ENCODE data around the gene SGO1.
"Not testable (repeated sequence)": the region's sequence is repeated elsewhere in the genome, so short reads cannot be mapped to it uniquely, and the experiment has no call there.

Gene SGO1

DNA sequence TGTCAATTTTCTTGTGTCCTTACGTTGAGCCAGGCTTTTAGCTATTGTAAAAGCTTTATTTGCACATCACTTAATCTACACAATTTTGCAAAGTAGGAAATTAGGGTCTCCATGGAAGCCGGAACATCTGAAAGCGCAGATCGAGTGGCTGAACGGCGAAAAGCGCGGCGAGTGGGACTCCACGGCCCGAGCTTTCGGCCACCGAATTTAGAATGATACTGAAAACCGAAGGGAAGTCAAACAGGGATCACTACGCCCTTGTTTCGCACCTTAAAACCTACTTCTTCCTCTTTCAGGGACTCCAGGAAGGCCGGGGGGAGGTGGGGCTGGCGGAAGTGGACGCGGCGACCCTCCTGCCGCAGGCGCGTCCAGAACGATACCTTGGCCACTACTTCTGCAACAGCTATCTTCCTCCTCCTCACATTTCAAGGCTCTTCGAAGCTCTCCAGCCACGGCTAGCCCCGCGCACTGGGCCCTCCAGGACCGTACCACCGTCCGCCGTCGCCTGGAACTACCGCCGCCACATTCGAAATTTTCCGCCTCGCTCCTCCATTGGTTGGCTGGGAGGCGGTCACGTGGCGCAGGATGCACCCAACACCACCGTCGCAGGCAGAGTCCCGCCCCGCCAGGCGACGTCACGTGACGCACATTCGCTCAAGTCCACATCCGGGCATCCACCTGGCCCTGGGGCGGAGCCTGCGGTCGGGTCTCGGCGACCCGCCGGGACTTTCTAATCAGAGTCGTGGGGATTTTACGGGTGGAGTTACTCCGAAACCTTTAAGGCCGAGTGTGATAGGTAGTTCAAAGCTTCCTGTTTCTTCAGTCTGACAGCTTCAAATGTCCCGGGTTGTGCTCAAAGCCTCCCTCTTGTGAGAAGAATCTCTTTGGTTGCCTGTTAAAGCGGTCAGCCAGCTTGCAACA is at the start of gene SGO1:
TSS of gene SGO1 (minus strand) at position 528 of the 921 bp plus-strand sequence. CDS start 2,179 bp downstream, outside the sequence.
- no peaks in the 10 kb centered on the region for H3K9me3 ChIP-seq (replicated peaks in 1 of 11)
- no peaks in the 10 kb centered on the region for H3K27me3 ChIP-seq
- H3K4me1 ChIP-seq = peaks cover 18 to 37% (median 24%) of the 10 kb centered on the region in 10 experiments
- H3K27ac ChIP-seq = peak within 1 kb of the TSS; percentile 81 to 93 (median 89)
- peak within 1 kb of the TSS; percentile 85 to 90 (median 87) for H3K9ac ChIP-seq
- H3K4me2 ChIP-seq = peak within 1 kb of the TSS; percentile 85 to 96 (median 87)
- H3K36me3 ChIP-seq = peaks cover 0 to 29% (median 27%) of the 10 kb centered on the region in 11 experiments; a peak in 16 of 22 replicates
- H3K4me3 ChIP-seq = peak within 1 kb of the TSS; percentile 70 to 89 (median 82)
- H4K20me1 ChIP-seq = no peaks in the 10 kb centered on the region
- no peak for TF ChIP-seq Cebpa-rat (IDR thresholded peaks at IDR 0.05)

- no peak overlapping the region for H3K4me2 ChIP-seq
- no peaks in the 10 kb centered on the region for H3K27me3 ChIP-seq
- H3K27ac ChIP-seq = no peak overlapping the region
- H3K4me3 ChIP-seq = no peak overlapping the region
- H4K20me1 ChIP-seq = no peaks in the 10 kb centered on the region
- no peaks in the 10 kb centered on the region for H3K9me3 ChIP-seq (replicated peaks in 1 of 11)
- no peak for TF ChIP-seq Cebpa-rat (IDR thresholded peaks at IDR 0.05)
- H3K4me1 ChIP-seq = no peaks in the 10 kb centered on the region
- no peaks in the 10 kb centered on the region for H3K36me3 ChIP-seq
- no peak overlapping the region for H3K9ac ChIP-seq
These were observed 49.8 kb upstream of the SGO1 start for GRCh38 chr3:20235796-20236195.

DNA sequence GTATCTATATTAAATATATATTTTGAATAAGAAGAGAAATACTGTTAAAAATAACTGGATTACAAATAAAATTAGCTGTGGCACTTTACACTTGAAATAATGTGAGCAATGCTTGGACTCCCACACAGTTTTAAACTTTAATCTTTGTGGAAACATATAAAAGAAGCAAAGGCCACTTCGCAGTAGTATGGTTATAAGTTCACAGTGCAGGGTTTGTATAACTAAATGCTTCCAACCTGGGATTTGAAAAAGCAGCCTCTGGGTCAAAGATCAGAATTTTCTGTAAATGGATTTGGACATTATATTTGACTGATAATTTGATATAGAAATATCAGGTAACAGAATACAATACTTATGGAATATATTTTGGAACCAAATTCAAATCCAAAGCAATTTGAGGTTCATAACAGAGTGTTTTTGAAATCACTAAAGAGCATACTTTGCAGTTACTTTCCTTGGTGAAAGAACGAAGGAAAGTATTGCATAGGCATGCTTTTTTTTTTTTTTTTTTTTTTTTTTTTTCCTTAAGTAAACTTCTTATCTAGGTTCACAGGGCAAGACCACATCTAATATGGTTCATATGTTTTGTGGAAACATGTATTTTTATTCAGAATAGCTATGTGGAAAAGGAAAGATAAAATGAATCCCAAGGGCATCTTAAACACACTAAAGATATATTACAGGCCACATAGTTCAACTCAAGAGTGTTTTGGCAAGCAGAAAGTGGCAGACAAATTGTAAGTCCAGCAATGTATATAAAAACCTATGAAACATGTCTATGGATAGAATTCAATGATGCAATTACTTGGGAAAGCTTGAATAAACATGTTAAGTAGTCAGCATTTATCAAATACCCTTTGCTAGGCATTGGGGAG is 47.1 kb upstream of the SGO1 start:
- H3K4me1 ChIP-seq = no peaks in the 10 kb centered on the region
- H3K9ac ChIP-seq = no peak overlapping the region
- H3K4me2 ChIP-seq = no peak overlapping the region
- no peaks in the 10 kb centered on the region for H3K27me3 ChIP-seq
- H4K20me1 ChIP-seq = no peaks in the 10 kb centered on the region
- no peak overlapping the region for H3K4me3 ChIP-seq
- H3K27ac ChIP-seq = no peak overlapping the region
- H3K36me3 ChIP-seq = no peaks in the 10 kb centered on the region
- no peak for TF ChIP-seq Cebpa-rat (IDR thresholded peaks at IDR 0.05)
- H3K9me3 ChIP-seq (replicated peaks in 1 of 11) = no peaks in the 10 kb centered on the region

DNA sequence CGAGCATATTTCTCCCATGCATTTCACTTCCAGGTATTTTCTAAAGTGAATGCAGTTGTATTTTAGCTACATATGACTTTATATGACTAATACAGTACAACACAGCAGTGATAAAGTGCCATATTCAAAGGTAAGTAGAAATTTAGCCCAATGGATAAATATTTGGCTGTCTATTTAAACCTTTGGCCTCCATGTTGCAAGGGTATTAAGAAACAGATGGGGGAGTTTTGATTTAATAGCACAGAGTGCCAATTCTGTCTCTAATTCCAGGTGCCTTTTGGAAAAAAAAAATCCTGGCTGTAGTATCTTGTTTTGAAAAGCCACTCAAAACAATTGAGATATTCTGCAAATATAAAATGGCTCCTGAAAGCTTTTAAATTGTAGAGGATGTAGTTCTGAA is 44.9 kb upstream of the SGO1 start:
- no peaks in the 10 kb centered on the region for H3K4me1 ChIP-seq
- no peak overlapping the region for H3K4me3 ChIP-seq
- no peak overlapping the region for H3K27ac ChIP-seq
- H3K4me2 ChIP-seq = no peak overlapping the region
- H3K36me3 ChIP-seq = no peaks in the 10 kb centered on the region
- no peak overlapping the region for H3K9ac ChIP-seq
- no peak for TF ChIP-seq Cebpa-rat (IDR thresholded peaks at IDR 0.05)
- no peaks in the 10 kb centered on the region for H4K20me1 ChIP-seq
- no peaks in the 10 kb centered on the region for H3K27me3 ChIP-seq
- no peaks in the 10 kb centered on the region for H3K9me3 ChIP-seq (replicated peaks in 1 of 11)

GRCh38 chr3:20225769-20226168 is 39.8 kb upstream of the SGO1 start:
- H3K4me2 ChIP-seq = no peak overlapping the region
- no peaks in the 10 kb centered on the region for H3K36me3 ChIP-seq
- H4K20me1 ChIP-seq = no peaks in the 10 kb centered on the region
- TF ChIP-seq Cebpa-rat (IDR thresholded peaks at IDR 0.05) = no peak
- H3K9ac ChIP-seq = no peak overlapping the region
- no peaks in the 10 kb centered on the region for H3K4me1 ChIP-seq
- H3K27ac ChIP-seq = no peak overlapping the region
- H3K4me3 ChIP-seq = no peak overlapping the region
- no peaks in the 10 kb centered on the region for H3K9me3 ChIP-seq (replicated peaks in 1 of 11)
- H3K27me3 ChIP-seq = no peaks in the 10 kb centered on the region

DNA sequence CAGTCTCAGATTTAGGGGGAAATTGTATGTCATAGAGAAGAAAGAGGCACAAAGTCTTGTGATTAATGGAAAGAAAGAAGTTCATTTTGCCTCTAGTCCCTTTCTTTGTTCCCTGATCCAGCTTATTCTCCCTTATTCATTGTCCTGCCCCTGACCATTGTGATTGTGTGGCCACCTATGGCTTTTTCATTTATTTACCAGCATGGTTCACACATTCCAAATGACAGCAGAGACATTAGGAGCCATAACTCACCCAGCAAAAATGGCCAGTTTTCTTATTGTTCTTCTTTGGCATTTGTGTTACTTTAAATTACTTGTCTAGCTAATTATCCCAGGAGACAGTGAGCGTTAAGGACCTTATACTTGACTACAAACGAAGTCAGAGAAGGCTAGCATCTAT is 36.3 kb upstream of the SGO1 start:
- TF ChIP-seq Cebpa-rat (IDR thresholded peaks at IDR 0.05) = no peak

GRCh38 chr3:20218215-20218614 is 32.2 kb upstream of the SGO1 start:
- Histone ChIP-seq H3K4me2 (no peak overlapping the region), H4K20me1 (no peaks in the 10 kb centered on the region), H3K27ac (no peak overlapping the region), H3K27me3 (no peaks in the 10 kb centered on the region), H3K4me1 (no peaks in the 10 kb centered on the region), H3K4me3 (no peak overlapping the region), H3K9ac (no peak overlapping the region), H3K36me3 (no peaks in the 10 kb centered on the region), H3K9me3 (replicated peaks in 1 of 11) (no peaks in the 10 kb centered on the region)
- TF ChIP-seq Cebpa-rat (IDR thresholded peaks at IDR 0.05) = no peak

More for the DNA sequence above, 36.3 kb upstream of the SGO1 start:
- Histone ChIP-seq H3K9me3 (replicated peaks in 1 of 11) (no peaks in the 10 kb centered on the region), H3K4me1 (no peaks in the 10 kb centered on the region), H3K9ac (no peak overlapping the region), H3K27me3 (no peaks in the 10 kb centered on the region), H3K4me2 (no peak overlapping the region), H3K4me3 (no peak overlapping the region), H3K27ac (no peak overlapping the region), H4K20me1 (no peaks in the 10 kb centered on the region), H3K36me3 (no peaks in the 10 kb centered on the region)

GRCh38 chr3:20215636-20216035 is 29.6 kb upstream of the SGO1 start:
- H4K20me1 ChIP-seq = no peaks in the 10 kb centered on the region
- no peak overlapping the region for H3K4me2 ChIP-seq
- no peak for TF ChIP-seq Cebpa-rat (IDR thresholded peaks at IDR 0.05)
- H3K4me1 ChIP-seq = no peaks in the 10 kb centered on the region
- H3K9ac ChIP-seq = no peak overlapping the region
- no peaks in the 10 kb centered on the region for H3K27me3 ChIP-seq
- H3K36me3 ChIP-seq = no peaks in the 10 kb centered on the region
- H3K27ac ChIP-seq = no peak overlapping the region
- no peak overlapping the region for H3K4me3 ChIP-seq
- no peaks in the 10 kb centered on the region for H3K9me3 ChIP-seq (replicated peaks in 1 of 11)

DNA sequence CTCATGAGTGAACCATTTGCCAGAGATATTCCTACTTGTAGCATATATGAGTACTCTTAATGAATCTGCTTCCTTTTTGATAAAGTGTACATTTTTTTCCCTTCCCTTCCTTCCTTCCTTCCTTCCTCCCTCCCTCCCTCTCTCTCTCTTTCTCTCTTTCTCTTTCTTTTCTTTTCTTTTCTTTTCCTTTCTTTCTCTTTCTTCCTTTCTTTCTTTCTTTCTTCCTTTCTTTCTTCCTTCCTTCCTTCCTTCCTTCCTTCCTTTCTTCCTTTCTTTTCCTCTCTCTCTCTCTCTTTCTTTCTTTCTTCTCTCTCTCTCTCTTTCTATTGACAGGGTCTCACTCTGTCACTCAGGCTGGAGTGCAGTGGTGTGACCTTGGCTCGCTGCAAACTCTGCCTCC is 27.5 kb upstream of the SGO1 start:
- H3K27me3 ChIP-seq; H3K27ac ChIP-seq; H4K20me1 ChIP-seq; H3K9me3 ChIP-seq (replicated peaks in 1 of 11); H3K4me1 ChIP-seq; H3K36me3 ChIP-seq; H3K4me3 ChIP-seq; H3K4me2 ChIP-seq; H3K9ac ChIP-seq: not testable (repeated sequence)

DNA sequence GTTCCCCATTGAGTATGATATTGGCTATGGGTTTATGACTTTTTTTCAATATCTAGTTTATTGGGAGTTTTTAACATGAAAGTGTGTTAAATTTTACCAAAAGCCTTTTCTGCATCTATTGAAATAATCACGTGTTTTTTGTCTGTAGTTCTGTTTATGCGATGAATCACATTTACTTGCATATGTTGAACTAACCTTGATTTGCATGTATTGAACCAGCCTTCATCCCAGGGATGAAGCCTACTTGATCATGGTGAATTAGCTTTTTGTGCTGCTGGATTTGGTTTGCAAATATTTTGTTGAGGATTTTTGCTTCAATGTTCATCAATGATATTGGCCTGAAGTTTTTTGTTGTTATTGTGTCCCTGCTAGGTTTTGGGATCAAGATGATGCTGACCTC is 21.9 kb upstream of the SGO1 start:
- H3K27me3 ChIP-seq, H4K20me1 ChIP-seq, H3K27ac ChIP-seq, H3K4me3 ChIP-seq, H3K4me2 ChIP-seq, H3K9ac ChIP-seq, H3K36me3 ChIP-seq, H3K4me1 ChIP-seq: not testable (repeated sequence)
- H3K9me3 ChIP-seq (replicated peaks in 1 of 11) = peaks cover 0 to 18% (median 13%) of the 10 kb centered on the region in 11 experiments; a peak in 11 of 22 replicates

DNA sequence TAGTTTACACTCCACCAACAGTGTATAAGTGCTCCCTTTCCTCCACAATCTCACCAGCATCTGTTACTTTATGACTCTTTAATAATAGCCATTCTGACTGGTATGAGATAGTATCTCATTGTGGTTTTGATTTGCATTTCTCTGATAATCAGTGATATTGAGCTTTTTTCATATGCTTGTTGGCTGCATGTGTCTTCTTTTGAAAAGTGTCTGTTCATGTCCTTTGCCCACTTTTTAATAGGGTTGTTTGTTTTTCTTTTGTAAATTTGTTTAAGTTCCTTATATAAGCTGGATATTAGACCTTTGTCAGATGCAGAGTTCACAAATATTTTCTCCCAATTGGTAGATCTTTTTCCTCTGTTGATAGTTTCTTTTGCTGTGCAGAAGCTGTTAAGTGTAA is 19.9 kb upstream of the SGO1 start:
- H3K27me3 ChIP-seq, H3K4me3 ChIP-seq, H3K9ac ChIP-seq, H3K4me1 ChIP-seq, H4K20me1 ChIP-seq, H3K27ac ChIP-seq, H3K36me3 ChIP-seq, H3K4me2 ChIP-seq: not testable (repeated sequence)
- peaks cover 0 to 18% (median 13%) of the 10 kb centered on the region in 11 experiments; a peak in 11 of 22 replicates for H3K9me3 ChIP-seq (replicated peaks in 1 of 11)
